Activated CD4-positive, alpha-beta T cell treated with anti-CD3 and anti-CD28 coated beads for 36 hours (primary cell): ENCODE results near the gene EBF3. TPM values are rescaled to one million over a fixed set of nuclear protein-coding genes. Genes with fewer than 3 reads are reported as not detected.

ENCODE experiments used
- ATAC-seq: fragments of 200-7000 bp; cut with Tn5 transposase; one replicate; pipeline ENCODE4 v1.10.0; 2021; ENCODE audit warnings: mild to moderate bottlenecking, moderate library complexity
- CTCF ChIA-PET: fragments of 350-600 bp; sonication (Branson Sonifier 250); formaldehyde crosslinking; loops from one replicate; lab custom pipeline; 2021; ENCODE audit warnings: antibody characterized with exemption; lab: Charles Lee
- POLR2A ChIA-PET: fragments of 350-600 bp; sonication (Branson Sonifier 250); formaldehyde crosslinking; loops from one replicate; lab custom pipeline; 2021; ENCODE audit warnings: antibody characterized with exemption, inconsistent platforms; lab: Charles Lee
- DNase-seq: peaks from one replicate; pipeline ENCODE4 v3.0.0-alpha.2; 2020
- H3K27ac Mint-ChIP-seq: one replicate; pipeline ENCODE4 v1.8.0; 2021; ENCODE audit warnings: mixed read lengths
- H3K27me3 Mint-ChIP-seq: one replicate; pipeline ENCODE4 v1.8.0; 2021; ENCODE audit warnings: mixed read lengths
- H3K36me3 Mint-ChIP-seq: one replicate; pipeline ENCODE4 v1.8.0; 2021; ENCODE audit warnings: low read depth, mixed read lengths
- H3K4me1 Mint-ChIP-seq: one replicate; pipeline ENCODE4 v1.8.0; 2021; ENCODE audit warnings: mixed read lengths
- H3K4me3 Mint-ChIP-seq: one replicate; pipeline ENCODE4 v1.8.0; 2021; ENCODE audit warnings: mild to moderate bottlenecking, moderate library complexity, mixed read lengths
- H3K9me3 Mint-ChIP-seq: one replicate; pipeline ENCODE4 v1.8.0; 2021; ENCODE audit warnings: low read depth, mixed read lengths
- intact Hi-C, 2 experiments: fragments of 100-400 bp; cut with DNase I in 1 of 2; cut with micrococcal nuclease in 1 of 2; formaldehyde crosslinking; loops; one replicate each; pipeline versions ENCODE4 v1.14.2 to v1.15.1; 2022 to 2024; cut with DNase I, micrococcal nuclease
- total RNA-seq, 2 experiments: library from RNA; stranded (reverse); gene quantifications; one replicate each; pipeline ENCODE4 v1.2.3, GENCODE V29; 2021

The EBF3 gene
- total RNA-seq, 2 experiments from 2014 or later, result not detected

- intact Hi-C loops, result no loop called here
- no peaks in the 10 kb centered on the region for H3K9me3 Mint-ChIP-seq
- no peak overlapping the region for H3K27ac Mint-ChIP-seq
- ChIA-PET CTCF (no interaction called here), POLR2A (no interaction called here)
- H3K4me3 Mint-ChIP-seq, result no peak overlapping the region
- H3K4me1 Mint-ChIP-seq, result no peaks in the 10 kb centered on the region
- H3K36me3 Mint-ChIP-seq, result no peaks in the 10 kb centered on the region
- no peak for DNase-seq
- no peaks in the 10 kb centered on the region for H3K27me3 Mint-ChIP-seq
- no peak for ATAC-seq
Measured at GRCh38 chr10:129849452-129849750, 114.7 kb downstream of the EBF3 start.

- CTCF ChIA-PET, result interaction anchor here (0.7 kb wide), 1 partner anchor 117 kb away, joined by 3 read pairs; no protein-coding TSS in a partner anchor
- ATAC-seq, result no peak
- Mint-ChIP-seq H3K4me3 (no peak overlapping the region), H3K36me3 (no peaks in the 10 kb centered on the region), H3K4me1 (no peaks in the 10 kb centered on the region), H3K27ac (no peak overlapping the region), H3K27me3 (no peaks in the 10 kb centered on the region), H3K9me3 (no peaks in the 10 kb centered on the region)
- POLR2A ChIA-PET, result no interaction called here
- intact Hi-C loops, result no loop called here
- DNase-seq, result no peak
Measured at GRCh38 chr10:129848696-129849451, 115.2 kb downstream of the EBF3 start.

GRCh38 chr10:129847741-129848483 is 116.2 kb downstream of the EBF3 start:
- no peak for ATAC-seq
- intact Hi-C loops, result no loop called here
- H3K4me1 Mint-ChIP-seq, result no peaks in the 10 kb centered on the region
- H3K36me3 Mint-ChIP-seq, result no peaks in the 10 kb centered on the region
- no peaks in the 10 kb centered on the region for H3K27me3 Mint-ChIP-seq
- H3K4me3 Mint-ChIP-seq, result no peak overlapping the region
- no peaks in the 10 kb centered on the region for H3K9me3 Mint-ChIP-seq
- no peak overlapping the region for H3K27ac Mint-ChIP-seq
- ChIA-PET POLR2A (no interaction called here), CTCF (interaction anchor here (1.6 kb wide), 1 partner anchor 29 kb away, joined by 4 read pairs; no protein-coding TSS in a partner anchor)
- DNase-seq, result no peak

GRCh38 chr10:129846991-129847391 is 117.1 kb downstream of the EBF3 start:
- Mint-ChIP-seq H3K4me1 (no peaks in the 10 kb centered on the region), H3K4me3 (no peak overlapping the region), H3K27me3 (no peaks in the 10 kb centered on the region), H3K9me3 (no peaks in the 10 kb centered on the region), H3K36me3 (no peaks in the 10 kb centered on the region), H3K27ac (no peak overlapping the region)
- ChIA-PET POLR2A (no interaction called here), CTCF (interaction anchor here (1.6 kb wide), 1 partner anchor 30 kb away, joined by 4 read pairs; no protein-coding TSS in a partner anchor)
- ATAC-seq, result no peak
- no peak for DNase-seq
- intact Hi-C loops, result no loop called here

- ATAC-seq, result no peak
- Mint-ChIP-seq H3K9me3 (no peaks in the 10 kb centered on the region), H3K27me3 (no peaks in the 10 kb centered on the region), H3K27ac (no peak overlapping the region), H3K4me1 (no peaks in the 10 kb centered on the region), H3K4me3 (no peak overlapping the region), H3K36me3 (no peaks in the 10 kb centered on the region)
- DNase-seq, result no peak
- intact Hi-C loops, result no loop called here
- CTCF ChIA-PET, result no interaction called here
- POLR2A ChIA-PET, result no interaction called here
Measured at GRCh38 chr10:129845111-129845753, 118.8 kb downstream of the EBF3 start.

- no peaks in the 10 kb centered on the region for H3K36me3 Mint-ChIP-seq
- ChIA-PET POLR2A (no interaction called here), CTCF (no interaction called here)
- ATAC-seq (no peak), DNase-seq (no peak)
- no peaks in the 10 kb centered on the region for H3K27me3 Mint-ChIP-seq
- H3K4me1 Mint-ChIP-seq, result no peaks in the 10 kb centered on the region
- no peak overlapping the region for H3K27ac Mint-ChIP-seq
- intact Hi-C loops, result no loop called here
- H3K4me3 Mint-ChIP-seq, result no peak overlapping the region
- no peaks in the 10 kb centered on the region for H3K9me3 Mint-ChIP-seq
Measured at GRCh38 chr10:129844216-129844766, 119.8 kb downstream of the EBF3 start.

GRCh38 chr10:129843702-129844101 is 120.4 kb downstream of the EBF3 start:
- DNase-seq (no peak), ATAC-seq (no peak)
- Mint-ChIP-seq H3K36me3 (no peaks in the 10 kb centered on the region), H3K27me3 (no peaks in the 10 kb centered on the region), H3K27ac (no peak overlapping the region), H3K4me3 (no peak overlapping the region), H3K9me3 (no peaks in the 10 kb centered on the region), H3K4me1 (no peaks in the 10 kb centered on the region)
- intact Hi-C loops, result no loop called here
- ChIA-PET CTCF (no interaction called here), POLR2A (no interaction called here)

GRCh38 chr10:129843131-129843541 is 120.9 kb downstream of the EBF3 start:
- H3K4me3 Mint-ChIP-seq, result no peak overlapping the region
- no peak for ATAC-seq

GRCh38 chr10:129842031-129842430 is 122.0 kb downstream of the EBF3 start:
- Mint-ChIP-seq H3K4me3 (no peak overlapping the region), H3K27ac (no peak overlapping the region), H3K36me3 (no peaks in the 10 kb centered on the region), H3K9me3 (no peaks in the 10 kb centered on the region), H3K4me1 (no peaks in the 10 kb centered on the region), H3K27me3 (no peaks in the 10 kb centered on the region)
- ChIA-PET POLR2A (no interaction called here), CTCF (no interaction called here)
- ATAC-seq, result no peak
- intact Hi-C loops, result no loop called here
- DNase-seq, result no peak

More at GRCh38 chr10:129843131-129843541, 120.9 kb downstream of the EBF3 start:
- Mint-ChIP-seq H3K4me1 (no peaks in the 10 kb centered on the region), H3K9me3 (no peaks in the 10 kb centered on the region), H3K36me3 (no peaks in the 10 kb centered on the region), H3K27me3 (no peaks in the 10 kb centered on the region), H3K27ac (no peak overlapping the region)
- POLR2A ChIA-PET, result no interaction called here
- CTCF ChIA-PET, result no interaction called here
- intact Hi-C loops, result no loop called here
- no peak for DNase-seq

- ChIA-PET CTCF (interaction anchor here (0.7 kb wide), 1 partner anchor 1884 kb away, joined by 3 read pairs; no protein-coding TSS in a partner anchor), POLR2A (no interaction called here)
- Mint-ChIP-seq H3K36me3 (no peaks in the 10 kb centered on the region), H3K27me3 (no peaks in the 10 kb centered on the region), H3K27ac (no peak overlapping the region), H3K4me3 (no peak overlapping the region), H3K9me3 (no peaks in the 10 kb centered on the region), H3K4me1 (no peaks in the 10 kb centered on the region)
- no peak for DNase-seq
- no peak for ATAC-seq
- intact Hi-C loops, result no loop called here
Measured at GRCh38 chr10:129841590-129841989, 122.5 kb downstream of the EBF3 start.

GRCh38 chr10:129841071-129841470 is 123.0 kb downstream of the EBF3 start:
- no peaks in the 10 kb centered on the region for H3K4me1 Mint-ChIP-seq
- no peaks in the 10 kb centered on the region for H3K9me3 Mint-ChIP-seq
- H3K27ac Mint-ChIP-seq, result no peak overlapping the region
- no peak for DNase-seq
- POLR2A ChIA-PET, result no interaction called here
- H3K27me3 Mint-ChIP-seq, result no peaks in the 10 kb centered on the region
- ATAC-seq, result no peak
- CTCF ChIA-PET, result interaction anchor here (0.7 kb wide), 1 partner anchor 1884 kb away, joined by 3 read pairs; no protein-coding TSS in a partner anchor
- no peak overlapping the region for H3K4me3 Mint-ChIP-seq
- intact Hi-C loops, result no loop called here
- no peaks in the 10 kb centered on the region for H3K36me3 Mint-ChIP-seq
